ENCODE results near the gene ADGRG6. TPM values are rescaled to one million over a fixed set of nuclear protein-coding genes. Genes with fewer than 3 reads are reported as not detected.

The ADGRG6 gene
- total RNA-seq, 1 donor, result 1.8 TPM

DNA sequence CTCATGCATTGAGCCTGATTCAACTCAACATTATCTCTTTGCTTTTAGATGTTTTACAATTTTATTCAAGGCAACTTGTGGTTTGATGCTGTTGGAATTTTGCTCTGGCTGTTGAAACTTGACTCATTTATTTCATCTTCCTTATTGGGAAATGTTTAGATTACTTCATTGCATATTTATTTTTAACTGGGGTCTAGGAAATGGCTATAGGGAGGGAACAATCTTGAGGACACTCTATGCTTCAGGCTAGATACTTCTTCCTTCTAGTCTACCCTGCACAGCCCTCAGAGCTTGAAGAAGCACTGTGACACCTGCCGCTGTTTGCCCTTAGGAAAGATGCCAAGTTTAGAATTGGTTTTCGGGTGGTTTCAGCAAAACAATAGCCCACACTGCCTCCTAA is 183.4 kb downstream of the ADGRG6 start:
- no peaks in the 10 kb centered on the region for H3K27me3 ChIP-seq (ENCODE audit: insufficient read depth, low read length)
- no peak overlapping the region for H3K4me3 ChIP-seq (ENCODE audit: low read length)
- no peaks in the 10 kb centered on the region for H3K9me3 ChIP-seq (ENCODE audit: low read depth, low read length)
- H3K4me1 ChIP-seq (ENCODE audit: insufficient read depth, low read length), result no peaks in the 10 kb centered on the region

- Histone ChIP-seq H3K4me3 (ENCODE audit: low read length) (no peak overlapping the region), H3K27me3 (ENCODE audit: insufficient read depth, low read length) (no peaks in the 10 kb centered on the region), H3K9me3 (ENCODE audit: low read depth, low read length) (no peaks in the 10 kb centered on the region), H3K4me1 (ENCODE audit: insufficient read depth, low read length) (no peaks in the 10 kb centered on the region)
Observed at GRCh38 chr6:142489722-142490610, 188.2 kb downstream of the ADGRG6 start.

Other genes starting within 250 kb of the ADGRG6 start
- not detected for gene GJE1, start 169.1 kb upstream of the ADGRG6 start, total RNA-seq
- not detected for gene NMBR, start 154.9 kb upstream of the ADGRG6 start, total RNA-seq
- gene VTA1, start 154.7 kb upstream of the ADGRG6 start, total RNA-seq, result 19.5 TPM

Measured in mononuclear cell (primary cell).